LNCaP clone FGC (cell line): ENCODE data around the gene CELF3.

ENCODE experiments used
- DNase-seq: peaks from one replicate; pipeline ENCODE4 v3.0.0-alpha.2; 2011; ENCODE audit warnings: low read depth
- H3K4me3 ChIP-seq: 2 replicates; pipeline ENCODE4 v1.5.1; 2011; ENCODE audit warnings: mild to moderate bottlenecking, low read depth, low read length, control low read depth
- TF ChIP-seq, protein P1 (sequence below): IDR thresholded peaks from 2 replicates; pipeline ENCODE4 v1.5.1; 2012; ENCODE audit warnings: mild to moderate bottlenecking; ENCODE audit not compliant: control insufficient read depth, insufficient read depth; ENCODE audit errors: extremely low read depth

Gene CELF3

DNA sequence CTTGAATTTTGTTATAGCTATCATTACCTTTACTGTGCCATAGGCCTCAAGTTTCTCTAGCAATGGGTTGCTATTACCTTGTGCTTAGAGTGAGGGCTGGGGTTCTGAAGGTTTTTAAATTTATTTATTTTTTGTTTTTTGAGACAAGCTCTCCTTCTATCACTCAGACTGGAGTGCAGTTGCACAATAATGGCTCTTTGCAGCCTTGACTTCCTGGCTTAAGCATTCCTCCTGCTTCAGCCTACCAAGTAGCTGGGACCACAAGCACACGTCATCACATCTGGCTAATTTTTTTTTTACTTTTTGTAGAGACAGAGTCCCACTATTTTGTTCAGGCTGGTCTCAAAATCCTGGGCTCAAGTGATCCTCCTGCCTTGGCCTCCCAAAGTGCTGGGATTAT, 63.2 kb downstream of the CELF3 start:
- TF ChIP-seq, protein P1, sequence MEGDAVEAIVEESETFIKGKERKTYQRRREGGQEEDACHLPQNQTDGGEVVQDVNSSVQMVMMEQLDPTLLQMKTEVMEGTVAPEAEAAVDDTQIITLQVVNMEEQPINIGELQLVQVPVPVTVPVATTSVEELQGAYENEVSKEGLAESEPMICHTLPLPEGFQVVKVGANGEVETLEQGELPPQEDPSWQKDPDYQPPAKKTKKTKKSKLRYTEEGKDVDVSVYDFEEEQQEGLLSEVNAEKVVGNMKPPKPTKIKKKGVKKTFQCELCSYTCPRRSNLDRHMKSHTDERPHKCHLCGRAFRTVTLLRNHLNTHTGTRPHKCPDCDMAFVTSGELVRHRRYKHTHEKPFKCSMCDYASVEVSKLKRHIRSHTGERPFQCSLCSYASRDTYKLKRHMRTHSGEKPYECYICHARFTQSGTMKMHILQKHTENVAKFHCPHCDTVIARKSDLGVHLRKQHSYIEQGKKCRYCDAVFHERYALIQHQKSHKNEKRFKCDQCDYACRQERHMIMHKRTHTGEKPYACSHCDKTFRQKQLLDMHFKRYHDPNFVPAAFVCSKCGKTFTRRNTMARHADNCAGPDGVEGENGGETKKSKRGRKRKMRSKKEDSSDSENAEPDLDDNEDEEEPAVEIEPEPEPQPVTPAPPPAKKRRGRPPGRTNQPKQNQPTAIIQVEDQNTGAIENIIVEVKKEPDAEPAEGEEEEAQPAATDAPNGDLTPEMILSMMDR: no peak
- no peak overlapping the region for H3K4me3 ChIP-seq
- DNase-seq: no peak
